Activated gamma-delta T cell (primary cell): ENCODE results near the gene TIPIN.
"Not testable (repeated sequence)": the region's sequence is repeated elsewhere in the genome, so short reads cannot be mapped to it uniquely, and the experiment has no call there.

ENCODE experiments used
- DNase-seq: peaks from one replicate; lab custom pipeline; 2025; lab: John Stamatoyannopoulos, UW

Gene TIPIN

GRCh38 chr15:66386204-66387123 is 30.0 kb upstream of the TIPIN start, which contains the start of gene MAP2K1:
Gene MAP2K1, plus strand, starts transcription at chr15:66386912. Its CDS starts 436 bp downstream, at chr15:66387348.
- DNase-seq, result peak; percentile 98

GRCh38 chr15:66381376-66381775 is 24.9 kb upstream of the TIPIN start:
- not testable (repeated sequence) for DNase-seq

- no peak for DNase-seq
Observed at GRCh38 chr15:66378814-66379430, 22.4 kb upstream of the TIPIN start.

GRCh38 chr15:66374179-66374578 is 17.7 kb upstream of the TIPIN start:
- DNase-seq, result no peak

GRCh38 chr15:66369773-66370651 is 13.5 kb upstream of the TIPIN start:
- DNase-seq, result no peak

- no peak for DNase-seq
Observed at GRCh38 chr15:66364944-66365528, 8.6 kb upstream of the TIPIN start.

- no peak for DNase-seq
Observed at GRCh38 chr15:66362776-66363175, 6.3 kb upstream of the TIPIN start.

GRCh38 chr15:66361745-66362460 is 5.4 kb upstream of the TIPIN start:
- not testable (repeated sequence) for DNase-seq

- no peak for DNase-seq
Observed at GRCh38 chr15:66359740-66360139, 3.3 kb upstream of the TIPIN start.

- no peak for DNase-seq
Observed at GRCh38 chr15:66356077-66356358, 467 bp downstream of the TIPIN start.

- not testable (repeated sequence) for DNase-seq
Observed at GRCh38 chr15:66348530-66348929, 8.0 kb downstream of the TIPIN start.

GRCh38 chr15:66328771-66329170 is 27.7 kb downstream of the TIPIN start:
- no peak for DNase-seq

- DNase-seq, result no peak
Observed at GRCh38 chr15:66327736-66328135, 28.7 kb downstream of the TIPIN start.

GRCh38 chr15:66326051-66326450 is 30.4 kb downstream of the TIPIN start:
- DNase-seq, result no peak

GRCh38 chr15:66323312-66323928 is 33.1 kb downstream of the TIPIN start:
- no peak for DNase-seq

GRCh38 chr15:66312144-66312543 is 44.3 kb downstream of the TIPIN start:
- DNase-seq, result no peak

- no peak for DNase-seq
Observed at GRCh38 chr15:66310786-66311185, 45.7 kb downstream of the TIPIN start.

- DNase-seq, result no peak
Observed at GRCh38 chr15:66309828-66310227, 46.7 kb downstream of the TIPIN start.

GRCh38 chr15:66308531-66308930 is 48.0 kb downstream of the TIPIN start:
- DNase-seq, result no peak

GRCh38 chr15:66306381-66306780 is 50.1 kb downstream of the TIPIN start:
- DNase-seq, result no peak

- DNase-seq, result not testable (repeated sequence)
Observed at GRCh38 chr15:66304425-66304824, 52.1 kb downstream of the TIPIN start.
